ENCODE data around the gene ATP11A.
"Not testable (repeated sequence)": the region's sequence is repeated elsewhere in the genome, so short reads cannot be mapped to it uniquely, and the experiment has no call there.

Gene ATP11A

GRCh38 chr13:112671359-112671758, 18.5 kb upstream of the ATP11A start:
- DNase-seq, result no peak

- DNase-seq, result no peak
Observed at GRCh38 chr13:112672651-112673284, 17.1 kb upstream of the ATP11A start.

- DNase-seq, result no peak
Observed at GRCh38 chr13:112674412-112675365, 15.1 kb upstream of the ATP11A start.

DNA sequence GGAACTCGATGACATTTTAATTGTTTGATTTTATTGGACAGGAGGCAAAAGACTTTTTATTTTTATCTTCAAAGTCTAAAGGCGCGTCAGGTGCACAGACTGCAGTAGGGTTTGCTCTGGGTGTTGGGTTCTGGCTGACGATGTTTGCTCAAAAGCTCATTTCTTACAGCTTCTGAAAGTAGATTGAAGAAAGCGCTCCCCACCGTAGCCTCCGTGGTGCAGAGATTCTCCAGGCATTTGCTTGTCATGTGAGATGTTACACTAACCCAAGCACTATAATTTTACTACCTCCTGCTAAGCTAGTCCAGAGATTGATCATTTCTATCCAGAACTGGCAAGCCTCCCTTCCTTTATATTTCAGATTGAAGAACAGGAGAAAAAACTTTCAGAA, 14.5 kb upstream of the ATP11A start:
- no peak for DNase-seq

DNA sequence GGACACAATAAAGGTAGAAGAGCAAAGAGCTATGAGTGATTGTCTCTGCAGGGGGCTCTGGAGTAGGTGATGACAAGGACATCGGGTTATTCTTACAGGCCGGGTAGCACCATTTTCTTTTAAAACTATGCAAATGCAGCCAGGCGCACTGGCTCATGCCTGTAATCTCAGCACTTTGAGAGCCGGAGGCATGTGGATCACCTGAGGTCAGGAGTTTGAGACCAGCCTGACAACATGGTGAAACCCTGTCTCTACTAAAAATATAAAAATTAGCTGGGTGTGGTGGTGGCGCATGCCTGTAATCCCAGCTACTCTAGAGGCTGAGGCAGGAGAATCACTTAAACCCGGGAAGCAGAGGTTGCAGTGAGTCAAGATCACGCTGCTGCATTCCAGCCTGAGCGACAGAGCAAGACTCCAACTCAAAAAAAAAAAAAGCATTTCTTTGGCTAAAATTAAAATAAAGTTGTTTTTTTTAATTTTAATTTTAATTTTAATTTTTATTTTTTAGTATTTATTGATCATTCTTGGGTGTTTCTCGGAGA, 12.3 kb upstream of the ATP11A start:
- not testable (repeated sequence) for DNase-seq

DNA sequence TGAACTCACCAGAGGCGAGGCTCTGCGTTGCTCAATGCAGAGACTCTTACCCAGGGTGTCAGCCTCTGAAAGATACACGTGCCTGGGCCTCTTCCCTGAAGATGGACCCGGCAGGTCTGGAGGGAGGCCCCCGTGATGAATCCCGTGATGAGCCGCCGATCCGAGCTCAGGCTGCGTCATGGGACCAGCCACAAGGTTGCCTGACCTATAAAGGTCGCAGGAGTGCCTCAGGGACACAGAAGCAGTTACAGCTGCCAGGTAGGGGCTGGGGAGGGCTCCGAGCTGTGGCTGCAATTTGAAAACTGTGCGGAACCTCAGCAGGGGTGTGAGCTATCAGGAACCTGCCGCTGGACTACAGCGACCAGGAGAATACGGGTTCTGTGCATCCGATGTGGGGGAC, 10.5 kb upstream of the ATP11A start:
- no peak for DNase-seq

DNA sequence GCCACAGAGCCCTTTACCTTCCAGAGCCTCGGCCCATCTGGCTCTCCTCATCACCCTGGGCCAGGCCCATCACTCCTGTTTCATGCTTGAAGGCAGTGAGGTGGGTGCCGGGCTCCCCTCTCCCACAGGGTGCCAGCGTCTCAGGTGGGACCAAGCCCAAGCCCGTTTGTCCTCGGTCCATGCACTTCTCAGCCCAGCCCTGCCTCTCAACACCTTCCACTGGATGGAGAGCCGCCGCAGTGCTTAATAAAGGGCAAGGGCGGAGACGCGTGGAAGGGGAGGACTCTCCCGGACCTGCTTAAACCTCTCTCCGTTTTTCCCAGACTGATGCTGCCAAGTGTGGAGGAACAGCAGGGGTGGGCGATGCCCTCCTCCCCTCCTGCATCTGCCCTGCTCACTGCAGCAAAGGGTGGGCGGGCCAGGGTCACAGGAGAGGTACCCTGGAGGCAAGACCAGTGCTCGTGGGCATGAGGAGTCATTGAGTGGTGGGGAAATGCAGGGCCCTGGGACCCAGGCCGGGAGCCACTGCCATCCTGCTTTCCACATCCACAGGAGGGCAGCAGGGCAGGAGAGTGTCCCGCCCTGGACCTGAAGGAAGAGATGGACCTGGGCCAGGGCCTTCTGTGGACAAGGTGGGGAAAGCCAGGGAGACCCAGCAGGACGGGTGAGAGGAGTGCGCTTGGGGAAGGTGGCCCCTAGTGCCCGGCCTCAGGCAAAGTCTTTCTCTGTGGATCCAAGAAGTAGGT, 9.7 kb upstream of the ATP11A start:
- DNase-seq, result no peak

DNA sequence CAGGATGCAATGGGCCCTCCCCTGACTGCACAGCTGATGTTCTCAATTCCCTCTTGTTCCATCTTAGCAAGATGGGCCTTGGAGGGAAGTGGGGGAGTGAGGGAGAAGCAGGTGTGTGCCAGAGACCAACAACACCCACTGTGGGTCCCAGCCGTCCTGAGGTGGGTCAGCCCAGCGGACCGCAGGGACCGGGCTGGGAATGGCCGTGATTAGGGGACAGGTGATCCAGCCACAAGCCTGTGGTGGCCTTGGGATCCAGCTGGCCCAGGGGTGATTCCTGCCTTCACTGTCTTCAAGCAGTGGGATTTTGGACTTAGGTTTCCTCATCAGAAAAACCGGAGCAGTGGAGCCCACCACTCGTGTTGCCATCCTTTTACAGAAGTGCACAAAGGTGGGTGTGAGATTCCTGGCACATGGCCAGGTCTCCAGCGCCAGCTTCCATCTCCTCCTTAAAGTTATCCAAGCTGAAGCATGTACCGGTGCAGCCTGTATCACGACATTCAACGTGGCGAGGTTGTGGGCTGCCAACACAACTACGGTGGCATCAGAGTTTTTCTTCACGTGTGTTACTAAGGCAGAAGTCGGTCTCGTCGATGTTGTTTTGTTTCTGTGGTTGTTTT, 9.0 kb upstream of the ATP11A start:
- DNase-seq, result no peak

DNA sequence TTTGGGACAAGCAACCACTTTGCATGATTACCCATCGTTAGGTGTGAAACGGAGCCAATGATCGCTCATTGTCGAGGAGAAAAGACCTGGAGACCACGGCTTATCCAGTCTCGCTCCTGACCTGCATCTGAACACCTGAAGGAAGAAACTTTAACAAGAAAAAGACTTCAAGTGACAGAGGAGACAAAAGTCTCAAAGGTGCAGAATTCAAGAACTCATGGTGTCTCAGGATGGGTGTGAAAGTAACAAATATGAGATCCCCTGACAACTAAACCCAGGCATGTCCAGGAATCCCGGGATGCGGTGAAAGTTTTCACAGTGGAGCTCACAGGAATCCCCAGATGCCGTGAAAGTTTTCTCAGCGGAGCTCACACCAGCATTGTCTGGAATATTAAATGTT, 6.3 kb upstream of the ATP11A start:
- no peak for DNase-seq

DNA sequence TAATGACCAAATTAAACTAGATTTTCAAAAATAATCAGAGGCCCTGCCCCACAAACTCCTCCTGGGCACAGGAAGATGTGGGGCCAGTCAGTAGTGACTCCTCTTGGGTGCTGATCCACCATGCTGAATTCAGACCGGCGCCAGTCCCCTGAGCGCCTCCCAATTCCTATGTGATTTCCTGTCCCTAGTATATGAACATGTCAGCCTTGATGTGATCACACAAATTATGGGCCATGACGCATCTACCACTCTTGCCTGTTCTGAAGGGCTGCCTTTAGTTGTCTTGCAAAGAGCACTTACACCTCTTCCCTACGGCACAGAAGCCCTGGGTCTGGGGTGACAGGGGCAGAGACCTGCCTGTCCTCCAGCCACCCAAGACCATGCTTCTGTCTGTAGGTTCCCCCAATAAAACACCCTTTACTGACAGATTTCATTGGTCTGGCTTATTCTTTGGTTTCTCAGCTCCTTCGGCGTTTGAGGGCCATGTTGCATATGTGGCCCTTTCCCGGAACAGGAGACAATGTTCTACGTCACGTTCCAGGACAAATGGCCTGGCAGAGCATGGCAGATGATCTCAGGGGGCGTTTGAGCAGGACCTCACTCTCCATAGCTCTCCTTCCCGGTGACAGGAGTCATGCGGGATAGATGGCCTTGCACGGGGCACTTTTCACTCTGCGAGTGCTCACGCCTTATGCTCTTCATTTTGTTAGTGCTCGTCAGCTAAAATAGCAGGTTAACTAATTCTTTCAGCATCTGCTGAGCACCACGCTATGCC, 5.6 kb upstream of the ATP11A start:
- DNase-seq, result no peak

DNA sequence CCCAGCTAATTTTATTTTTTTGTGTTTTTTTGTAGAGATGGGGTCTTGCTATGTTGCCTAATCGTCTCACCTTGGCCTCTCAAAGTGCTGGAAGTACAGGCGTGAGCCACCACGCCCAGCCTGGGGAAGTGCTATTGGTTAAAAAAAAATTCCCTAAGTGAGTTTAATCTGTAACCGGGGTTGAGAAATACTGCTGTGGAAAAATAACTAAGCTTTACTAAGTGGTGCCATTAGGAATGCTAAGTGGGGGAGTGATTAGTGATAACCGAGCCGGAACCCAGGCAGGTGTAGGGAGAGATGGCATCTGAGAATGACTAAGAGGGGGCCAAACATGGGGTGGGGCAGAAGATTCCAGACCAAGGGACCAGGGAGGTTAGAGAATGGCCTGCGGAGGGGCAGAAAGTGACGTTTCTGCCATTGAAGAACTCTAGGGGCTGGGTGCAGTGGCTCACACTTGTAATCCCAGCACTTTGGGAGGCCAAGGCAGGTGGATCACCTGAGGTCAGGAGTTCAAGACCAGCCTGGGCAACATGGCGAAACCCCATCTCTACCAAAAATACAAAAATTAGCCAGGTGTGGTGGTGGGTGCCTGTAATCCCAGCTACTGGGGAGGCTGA, 4.5 kb upstream of the ATP11A start:
- not testable (repeated sequence) for DNase-seq

- DNase-seq, result no peak
Observed at GRCh38 chr13:112685896-112686295, 3.9 kb upstream of the ATP11A start.

DNA sequence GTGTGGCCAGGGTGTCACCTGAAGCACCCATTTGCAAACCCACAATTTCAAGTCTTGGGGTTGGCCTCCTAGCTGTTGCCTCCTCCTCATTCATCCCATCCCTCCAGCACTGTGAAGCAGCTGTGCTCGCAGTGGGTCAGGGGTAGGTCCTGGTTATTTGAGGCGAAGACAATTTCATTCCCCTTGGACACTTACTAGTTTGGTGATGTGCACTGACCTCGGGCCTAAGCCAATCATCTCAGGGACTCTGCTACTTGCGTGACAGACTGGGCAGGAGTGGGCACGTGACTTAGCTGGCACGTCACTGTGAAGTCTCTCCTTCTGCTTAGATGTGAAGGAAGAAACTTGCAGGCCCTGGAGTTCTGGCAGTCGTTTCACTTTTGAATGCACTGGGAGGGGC, 3.5 kb upstream of the ATP11A start:
- DNase-seq, result no peak

DNA sequence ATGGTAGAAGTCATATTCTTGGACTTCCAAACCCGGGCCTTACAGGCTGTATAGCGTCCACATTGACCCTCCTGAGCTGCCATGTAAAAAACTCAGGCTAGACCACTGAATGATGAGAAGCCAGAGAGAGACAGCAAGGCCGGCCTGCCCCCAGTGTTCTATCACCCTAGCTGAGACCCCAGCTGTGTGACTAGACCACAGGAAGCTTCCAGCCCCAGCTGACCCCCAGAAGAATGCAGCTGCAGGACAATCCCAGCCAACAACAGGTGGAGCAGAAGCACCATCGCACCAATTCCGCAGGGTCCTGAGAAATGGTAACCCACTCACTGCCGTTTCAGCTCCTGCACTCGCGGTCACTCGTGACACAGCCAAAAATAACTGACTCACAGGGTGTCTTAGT, 2.9 kb upstream of the ATP11A start:
- no peak for DNase-seq

GRCh38 chr13:112687836-112688559, 1.8 kb upstream of the ATP11A start:
- DNase-seq, result no peak

GRCh38 chr13:112688560-112689302, 1.1 kb upstream of the ATP11A start:
- peak; percentile 85 for DNase-seq

DNA sequence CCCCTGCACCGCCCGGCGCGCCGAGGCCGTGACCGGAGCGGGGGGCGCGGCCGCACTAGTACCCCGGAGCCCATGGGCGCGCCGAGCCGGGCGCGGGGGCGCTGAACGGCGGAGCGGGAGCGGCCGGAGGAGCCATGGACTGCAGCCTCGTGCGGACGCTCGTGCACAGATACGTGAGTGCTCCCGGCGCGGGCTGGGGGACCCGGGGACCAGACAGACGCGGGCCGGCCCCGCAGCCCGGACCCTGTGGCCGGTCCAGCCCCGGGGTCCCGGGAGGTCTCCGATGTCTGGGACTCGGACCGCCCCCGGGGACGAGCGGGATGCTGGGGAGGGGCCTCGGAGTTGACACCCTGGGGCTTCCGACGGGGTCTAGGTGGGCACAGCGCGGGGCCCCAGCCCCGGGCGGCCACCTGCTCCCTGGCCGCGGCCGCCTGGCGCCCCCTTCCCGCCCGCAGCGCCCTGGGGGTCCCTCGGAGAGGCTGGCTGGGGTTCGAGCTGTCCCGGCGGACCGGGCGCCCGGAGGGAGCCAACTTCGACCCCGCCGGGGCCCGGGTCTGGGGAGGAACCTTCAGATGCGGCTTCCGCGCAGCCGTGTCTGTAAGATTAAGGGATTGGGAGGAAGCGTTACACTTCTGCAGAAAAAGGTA, 568 bp downstream of the ATP11A start:
- DNase-seq, result no peak

- no peak for DNase-seq
Observed at GRCh38 chr13:112692104-112692503, 2.3 kb downstream of the ATP11A start.

GRCh38 chr13:112692586-112692985, 2.7 kb downstream of the ATP11A start:
- DNase-seq, result no peak

Data from SIG-M5 (cell line).